Right lobe of liver (tissue), 6 donors: ENCODE measurements around the gene SEMA7A. TPM values are rescaled to one million over a fixed set of nuclear protein-coding genes. Genes with fewer than 3 reads are reported as not detected.

Experiments used
- ATAC-seq, 4 donors: fragments of 200-7000 bp; cut with Tn5 transposase; one replicate each; pipeline ENCODE4 v1.9.1; 2020; ENCODE audit warnings: mild to moderate bottlenecking in 4 of 4, moderate library complexity in 4 of 4
- DNase-seq, 3 donors: peaks; one replicate each; pipeline ENCODE4 v3.0.0-alpha.2; 2020
- H3K27ac ChIP-seq, 3 donors: fragments of 200-600 bp; one replicate each; pipeline ENCODE4 v1.8.0; 2022
- H3K27me3 ChIP-seq, 2 donors: fragments of 200-600 bp; one replicate each; pipeline ENCODE4 v1.8.0; 2022
- H3K36me3 ChIP-seq, 4 donors: fragments of 200-600 bp; sonication (generic) in 1 of 4; one replicate each; pipeline versions ENCODE4 v1.5.1 to v1.8.0; 2017 to 2022; ENCODE audit warnings: control low read depth in 1 of 4
- H3K4me1 ChIP-seq, 4 donors: fragments of 200-600 bp; sonication (generic) in 1 of 4; one replicate each; pipeline versions ENCODE4 v1.5.1 to v1.8.0; 2017 to 2022; ENCODE audit warnings: control low read depth in 1 of 4
- H3K4me3 ChIP-seq, 3 donors: fragments of 200-600 bp; one replicate each; pipeline ENCODE4 v1.8.0; 2022
- H3K9me3 ChIP-seq, 4 donors: fragments of 200-600 bp; sonication (generic) in 1 of 4; one replicate each; pipeline versions ENCODE4 v1.5.1 to v1.8.0; 2017 to 2022; ENCODE audit warnings: control low read depth in 1 of 4
- POLR2A ChIP-seq: fragments of 450-650 bp; IDR thresholded peaks from one replicate; pipeline ENCODE4 v1.6.1; 2017; ENCODE audit warnings: antibody characterized with exemption, mild to moderate bottlenecking
- WGBS: methylation state at CpG from one replicate; pipeline ENCODE4 v1.1.6; 2018; ENCODE audit warnings: low coverage, low lambda C conversion rate; ENCODE audit not compliant: insufficient coverage; ENCODE audit errors: missing lambda C conversion rate; 5-methylcytosine and 5-hydroxymethylcytosine counted together
- intact Hi-C, 2 donors: fragments of 100-400 bp; cut with DNase I; formaldehyde crosslinking; loops; one replicate each; pipeline versions ENCODE4 v1.11.2 to v1.14.1; 2022
- total RNA-seq, 6 experiments: library from RNA; depleted of rRNA in 2 of 6; stranded (reverse); fragments of >200 nt in 2 of 6; fragmentation: NEBNext Ultra II Directional in 3 of 6; extraction: Animal tissue kit (Norgen Biotek cat#: 25700) in 3 of 6; gene quantifications; one replicate each; pipeline versions ENCODE4 v1.1.0 to v1.2.4, GENCODE V29; 2016 to 2023
- TF ChIP-seq, protein P1 (sequence below), 4 donors: fragments of 200-600 bp in 3 of 4; fragments of 450-650 bp in 1 of 4; IDR thresholded peaks; one replicate each; pipeline versions ENCODE4 v1.5.1 to v1.8.0; 2016 to 2022; ENCODE audit warnings: antibody characterized with exemption in 4 of 4, mild to moderate bottlenecking in 2 of 4
- donor health status: DM: no; HTN: yes; CAD: no.
- donor health status: DM: no; HTN: no; CAD: no.
- donor health status: DM: no; HTN: no; CAD: no.
- donor health status: DM: no; HTN: yes; CAD: no.
- donor health status: DM: no; HTN: yes; CAD: no.

Gene SEMA7A
- total RNA-seq, 6 experiments from 2014 or later = 0.42 to 2.4 (median 1.1) TPM

DNA sequence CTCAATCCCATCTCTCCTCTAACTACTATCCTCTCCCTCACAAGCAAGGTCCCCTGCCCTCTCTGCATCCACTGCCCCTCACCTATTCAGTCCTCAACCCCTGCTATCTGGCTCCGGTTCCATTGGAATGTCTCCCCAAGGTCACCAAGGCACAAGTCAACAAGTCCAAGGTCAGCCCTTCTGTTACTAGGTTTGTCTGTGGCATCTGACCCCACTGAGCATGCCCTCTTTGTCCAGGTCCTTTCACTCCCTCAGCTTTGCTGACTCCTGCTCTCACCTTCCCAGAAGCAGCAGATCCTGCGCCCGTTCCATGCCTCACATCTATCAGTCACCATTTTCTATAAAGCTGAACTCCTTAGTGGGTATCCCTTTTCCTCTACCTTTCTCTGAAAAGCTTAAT lies 8.3 kb upstream of the SEMA7A start:
- ATAC-seq = peak in 2 of 4 donors; percentile 14 to 47
- H3K36me3 ChIP-seq = no peaks in the 10 kb centered on the region
- no peaks in the 10 kb centered on the region for H3K27me3 ChIP-seq
- peak overlapping the region in 1 of 3 donors; percentile 74 for H3K27ac ChIP-seq
- intact Hi-C loops = no loop called here
- peak in 1 of 3 donors; percentile 20 for DNase-seq
- H3K4me1 ChIP-seq = peaks cover 0 to 55% (median 26%) of the 10 kb centered on the region in 4 donors
- no peaks in the 10 kb centered on the region for H3K9me3 ChIP-seq
- WGBS = 35% methylated on average over 3 of the region's 3 CpGs
- no peak for TF ChIP-seq POLR2A
- TF ChIP-seq, protein P1, sequence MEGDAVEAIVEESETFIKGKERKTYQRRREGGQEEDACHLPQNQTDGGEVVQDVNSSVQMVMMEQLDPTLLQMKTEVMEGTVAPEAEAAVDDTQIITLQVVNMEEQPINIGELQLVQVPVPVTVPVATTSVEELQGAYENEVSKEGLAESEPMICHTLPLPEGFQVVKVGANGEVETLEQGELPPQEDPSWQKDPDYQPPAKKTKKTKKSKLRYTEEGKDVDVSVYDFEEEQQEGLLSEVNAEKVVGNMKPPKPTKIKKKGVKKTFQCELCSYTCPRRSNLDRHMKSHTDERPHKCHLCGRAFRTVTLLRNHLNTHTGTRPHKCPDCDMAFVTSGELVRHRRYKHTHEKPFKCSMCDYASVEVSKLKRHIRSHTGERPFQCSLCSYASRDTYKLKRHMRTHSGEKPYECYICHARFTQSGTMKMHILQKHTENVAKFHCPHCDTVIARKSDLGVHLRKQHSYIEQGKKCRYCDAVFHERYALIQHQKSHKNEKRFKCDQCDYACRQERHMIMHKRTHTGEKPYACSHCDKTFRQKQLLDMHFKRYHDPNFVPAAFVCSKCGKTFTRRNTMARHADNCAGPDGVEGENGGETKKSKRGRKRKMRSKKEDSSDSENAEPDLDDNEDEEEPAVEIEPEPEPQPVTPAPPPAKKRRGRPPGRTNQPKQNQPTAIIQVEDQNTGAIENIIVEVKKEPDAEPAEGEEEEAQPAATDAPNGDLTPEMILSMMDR (IDR thresholded peaks at IDR 0.05) = no peak
- no peak overlapping the region for H3K4me3 ChIP-seq

DNA sequence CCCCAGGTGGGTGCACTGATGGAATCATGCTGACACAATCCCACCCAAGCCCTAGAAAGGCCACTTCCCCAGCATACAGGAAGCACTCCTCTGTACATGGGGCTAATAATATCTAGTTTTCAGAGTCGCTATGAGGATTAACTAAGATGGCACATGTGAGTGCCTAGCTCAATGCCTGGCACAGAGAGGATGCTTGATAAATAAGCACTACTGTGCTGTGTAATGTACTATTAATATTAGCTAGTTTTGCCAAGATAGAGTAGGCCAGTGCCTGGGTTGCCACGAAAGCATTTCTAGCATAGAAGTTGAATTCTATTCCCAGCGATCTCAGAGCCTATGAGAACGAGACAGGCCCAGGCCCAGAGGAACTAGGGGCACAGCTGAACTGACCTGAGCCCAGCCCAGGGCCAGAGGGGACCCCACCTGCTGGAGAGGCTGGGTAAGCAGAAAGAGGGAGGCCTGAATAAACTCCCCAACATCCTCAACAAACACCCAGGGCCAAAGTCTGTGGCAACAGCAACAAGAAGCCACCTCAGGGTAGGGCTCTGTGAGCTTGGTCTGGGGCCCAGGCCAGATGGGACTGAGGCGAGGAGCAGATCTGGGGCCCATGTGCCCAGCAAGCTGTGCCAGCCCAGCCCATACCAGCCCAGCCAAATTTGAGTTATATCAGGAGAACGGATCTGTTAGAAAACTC lies 7.6 kb upstream of the SEMA7A start:
- Histone ChIP-seq H3K9me3 (no peaks in the 10 kb centered on the region), H3K36me3 (no peaks in the 10 kb centered on the region), H3K4me3 (no peak overlapping the region), H3K27me3 (no peaks in the 10 kb centered on the region), H3K27ac (peak overlapping the region in 1 of 3 donors; percentile 74), H3K4me1 (peaks cover 0 to 48% (median 22%) of the 10 kb centered on the region in 4 donors)
- TF ChIP-seq, protein P1 (IDR thresholded peaks at IDR 0.05) = no peak
- no peak for ATAC-seq
- intact Hi-C loops = no loop called here
- WGBS = 77% methylated on average over 2 of the region's 6 CpGs
- DNase-seq = peak in 1 of 3 donors; percentile 15

DNA sequence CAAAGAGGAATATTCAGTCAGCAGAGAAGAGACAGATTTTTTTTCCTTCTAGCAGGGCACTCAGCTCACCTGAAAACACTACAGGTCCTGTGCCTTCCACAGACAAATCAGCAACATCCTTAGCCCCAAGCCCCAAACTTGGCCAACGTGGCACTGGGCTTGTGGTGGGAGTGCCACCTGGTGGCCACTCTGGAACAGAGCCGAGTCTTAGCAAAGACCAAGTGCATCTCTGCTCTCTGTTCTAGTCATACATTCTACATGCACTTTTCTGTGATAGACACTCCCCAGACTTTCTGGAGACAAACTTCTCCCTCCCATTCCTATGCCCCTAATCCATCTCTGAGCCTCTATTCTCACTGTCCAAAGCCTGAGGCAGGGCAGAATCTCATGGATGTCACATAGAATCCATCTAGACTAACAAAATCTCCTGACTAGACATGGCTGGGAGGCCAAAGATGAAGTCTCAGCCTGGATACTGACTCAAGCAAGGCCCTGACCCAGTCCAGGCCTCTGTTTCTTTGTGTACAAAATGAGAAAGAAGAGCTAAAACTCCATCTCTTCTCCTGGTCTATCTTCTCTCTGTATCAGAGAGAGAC lies 5.1 kb upstream of the SEMA7A start:
- Histone ChIP-seq H3K27ac (no peak overlapping the region), H3K9me3 (no peaks in the 10 kb centered on the region), H3K4me3 (no peak overlapping the region), H3K27me3 (no peaks in the 10 kb centered on the region), H3K4me1 (peaks cover 0 to 23% (median 10%) of the 10 kb centered on the region in 4 donors), H3K36me3 (no peaks in the 10 kb centered on the region)
- ATAC-seq = peak; percentile 69 to 77 (median 72)
- TF ChIP-seq, protein P1 (IDR thresholded peaks at IDR 0.05) = peak; percentile 82 to 95 (median 93)
- no peak for TF ChIP-seq POLR2A
- peak; percentile 68 to 75 (median 73) for DNase-seq
- intact Hi-C loops = loop anchor here (5.0 kb wide), 1 partner anchor 57 kb away; no protein-coding TSS in a partner anchor
- WGBS = 0% methylated on average over 2 of the region's 2 CpGs

DNA sequence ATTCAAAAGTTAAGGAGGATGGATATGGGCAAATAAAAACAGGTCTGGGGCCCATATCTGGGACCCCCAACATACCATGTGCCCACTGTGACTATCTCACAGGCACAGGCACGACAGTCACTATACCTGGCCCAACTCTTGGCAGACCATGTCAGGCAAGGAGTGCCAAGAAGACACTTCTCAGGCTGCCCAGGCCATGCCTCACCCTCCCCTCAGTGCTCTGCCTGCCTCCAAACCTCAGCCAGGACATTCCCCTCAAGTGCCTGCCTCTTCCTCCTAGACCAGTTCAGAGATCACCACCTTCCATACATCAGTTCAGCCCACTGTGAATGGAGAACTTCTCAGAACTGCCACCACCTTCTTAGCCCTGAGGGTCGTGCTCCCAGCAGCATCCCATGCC lies 4.4 kb upstream of the SEMA7A start:
- DNase-seq (peak in 1 of 3 donors; percentile 22), ATAC-seq (no peak)
- TF ChIP-seq, protein P1 (IDR thresholded peaks at IDR 0.05) = no peak
- no peak for TF ChIP-seq POLR2A
- 0% methylated on average over 1 of the region's 2 CpGs for WGBS
- no peaks in the 10 kb centered on the region for H3K9me3 ChIP-seq
- intact Hi-C loops = loop anchor here (5.0 kb wide), 1 partner anchor 56 kb away; no protein-coding TSS in a partner anchor
- H3K27ac ChIP-seq = no peak overlapping the region
- H3K27me3 ChIP-seq = no peaks in the 10 kb centered on the region
- no peaks in the 10 kb centered on the region for H3K36me3 ChIP-seq
- H3K4me1 ChIP-seq = peaks cover 0 to 20% (median 6%) of the 10 kb centered on the region in 4 donors
- no peak overlapping the region for H3K4me3 ChIP-seq
